CD4-positive, alpha-beta T cell treated with Interleukin-2 at 100 ng/mL for 4 hours (primary cell): ENCODE data around the gene CCDC66.
"Not testable (repeated sequence)": the region's sequence is repeated elsewhere in the genome, so short reads cannot be mapped to it uniquely, and the experiment has no call there.

Experiments used
- DNase-seq: peaks from one replicate; pipeline ENCODE4 v3.0.0-alpha.2; 2020; ENCODE audit warnings: low spot score

CCDC66 gene

DNA sequence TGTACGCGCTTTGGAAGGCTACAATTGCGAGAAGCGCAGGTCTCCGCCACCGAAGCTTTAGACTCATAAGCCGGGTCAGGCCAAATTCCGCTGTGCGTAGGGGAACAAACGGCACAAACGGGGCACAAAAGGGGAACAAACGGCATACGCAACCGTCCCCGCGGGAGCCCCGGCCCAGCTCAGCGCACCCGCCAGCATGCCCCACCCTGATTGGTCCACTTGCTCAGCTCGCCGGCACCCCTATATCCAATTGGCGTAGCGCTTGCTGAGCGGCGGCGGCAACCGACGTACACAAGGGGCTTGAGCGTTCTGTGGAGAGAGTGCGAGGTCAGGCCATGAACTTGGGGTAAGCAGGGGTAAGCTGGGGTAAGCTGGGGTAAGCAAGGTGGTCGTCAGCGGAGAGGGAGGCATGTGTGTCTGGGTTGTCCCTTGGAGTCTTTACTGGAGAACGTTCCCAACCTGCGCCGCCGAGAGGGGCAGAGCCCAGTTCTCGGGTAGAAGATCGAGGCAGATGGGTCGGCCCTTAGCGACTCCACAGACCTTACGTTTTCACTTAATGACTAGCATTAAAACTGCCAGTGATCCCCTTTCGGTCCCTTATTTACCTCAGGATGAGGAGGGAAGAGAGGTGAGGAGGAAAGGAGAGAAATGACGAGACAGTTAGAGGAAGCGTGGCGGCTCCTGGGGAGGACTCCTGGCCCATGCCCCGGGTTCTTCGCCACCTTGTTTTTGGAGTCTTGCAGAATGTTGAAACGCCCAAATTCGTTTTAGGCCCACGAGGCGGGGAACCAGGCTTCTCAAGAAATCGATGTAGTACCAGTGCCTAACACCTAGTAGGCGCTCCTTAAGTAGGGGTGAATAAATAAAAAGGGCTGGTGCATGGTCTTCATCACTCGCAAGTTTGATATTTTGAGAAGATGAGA lies at the start of gene CCDC66:
Gene CCDC66, plus strand, starts transcription at position 268 of the 923 bp plus-strand sequence. Its CDS starts 68 bp downstream, at position 336.
- DNase-seq: peak; percentile 95

- DNase-seq: no peak
Observed at GRCh38 chr3:56519641-56520040, 37.3 kb upstream of the CCDC66 start.

DNA sequence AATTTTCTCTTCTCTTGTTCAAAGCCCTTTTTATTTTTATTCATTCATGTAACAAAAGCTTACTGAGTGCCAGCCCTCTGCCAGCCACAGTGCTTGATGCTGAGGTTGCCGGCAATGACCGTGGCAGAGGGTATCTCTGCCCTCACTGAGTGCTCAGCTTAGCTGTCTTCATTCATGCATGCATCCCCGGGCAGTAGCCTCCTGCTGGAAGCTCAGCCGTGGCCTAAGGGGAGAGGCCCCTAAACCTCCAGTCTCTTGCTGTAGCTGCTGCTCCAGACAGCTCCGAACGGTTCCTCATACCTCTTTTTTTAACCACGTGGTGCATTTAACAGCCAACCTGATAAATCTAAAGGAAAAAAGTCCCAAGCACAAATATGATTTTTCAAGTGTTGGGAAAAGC lies 34.6 kb upstream of the CCDC66 start:
- no peak for DNase-seq

- no peak for DNase-seq
Observed at GRCh38 chr3:56525291-56525690, 31.7 kb upstream of the CCDC66 start.

DNA sequence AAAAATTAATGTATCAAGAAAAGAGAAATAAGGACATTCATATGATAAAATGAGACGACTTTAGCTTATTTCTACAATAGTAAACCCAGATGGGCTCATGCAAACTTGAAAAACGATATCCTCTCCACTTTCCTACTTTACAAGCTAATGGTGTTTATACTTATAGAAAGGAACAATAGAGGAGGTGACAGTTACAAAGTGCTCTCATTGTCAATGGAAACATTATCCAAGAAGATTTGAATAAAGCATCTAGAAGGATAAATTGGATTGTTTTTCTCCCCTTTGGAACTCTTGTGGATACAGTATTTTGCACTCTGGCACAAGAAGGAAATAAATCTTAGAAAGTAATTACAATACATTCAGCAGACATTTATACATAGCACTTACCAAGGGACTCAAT lies 20.2 kb upstream of the CCDC66 start:
- no peak for DNase-seq

DNA sequence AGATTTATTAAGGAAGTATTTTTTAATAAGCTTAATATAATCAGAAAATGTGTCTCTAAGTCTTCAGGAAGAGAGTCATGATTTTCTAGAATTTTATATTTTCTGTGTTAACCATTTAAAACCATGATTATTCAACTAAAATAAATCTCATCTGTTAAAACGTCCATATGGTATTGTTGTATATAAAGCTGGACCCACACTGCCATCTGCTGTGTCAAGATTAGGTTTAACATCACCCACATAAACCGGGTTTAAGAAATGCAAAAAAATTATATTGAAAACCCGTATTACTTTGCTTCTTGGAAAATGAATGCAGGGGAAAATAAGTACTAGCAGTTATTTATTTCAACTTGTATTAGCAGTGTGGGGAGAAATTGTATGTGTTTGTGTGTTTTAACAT lies 9.5 kb upstream of the CCDC66 start:
- no peak for DNase-seq

GRCh38 chr3:56557831-56558170 lies 826 bp downstream of the CCDC66 start:
- DNase-seq: no peak

- DNase-seq: no peak
Observed at GRCh38 chr3:56573501-56573900, 16.5 kb downstream of the CCDC66 start.

GRCh38 chr3:56581941-56582340 lies 25.0 kb downstream of the CCDC66 start:
- DNase-seq: not testable (repeated sequence)

DNA sequence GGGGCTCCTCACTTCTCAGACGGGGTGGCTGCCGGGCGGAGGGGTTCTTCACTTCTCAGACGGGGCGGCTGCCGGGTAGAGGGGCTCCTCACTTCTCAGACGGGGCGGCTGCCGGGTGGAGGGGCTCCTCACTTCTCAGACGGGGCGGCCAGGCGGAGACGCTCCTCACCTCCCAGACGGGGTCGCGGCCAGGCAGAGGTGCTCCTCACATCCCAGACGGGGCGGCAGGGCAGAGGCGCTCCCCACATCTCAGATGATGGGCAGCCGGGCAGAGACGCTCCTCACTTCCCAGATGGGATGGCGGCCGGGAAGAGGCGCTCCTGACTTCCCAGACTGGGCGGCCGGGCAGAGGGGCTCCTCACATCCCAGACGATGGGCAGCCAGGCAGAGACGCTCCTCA lies 27.3 kb downstream of the CCDC66 start:
- DNase-seq: not testable (repeated sequence)

- no peak for DNase-seq
Observed at GRCh38 chr3:56590814-56591213, 33.8 kb downstream of the CCDC66 start.

DNA sequence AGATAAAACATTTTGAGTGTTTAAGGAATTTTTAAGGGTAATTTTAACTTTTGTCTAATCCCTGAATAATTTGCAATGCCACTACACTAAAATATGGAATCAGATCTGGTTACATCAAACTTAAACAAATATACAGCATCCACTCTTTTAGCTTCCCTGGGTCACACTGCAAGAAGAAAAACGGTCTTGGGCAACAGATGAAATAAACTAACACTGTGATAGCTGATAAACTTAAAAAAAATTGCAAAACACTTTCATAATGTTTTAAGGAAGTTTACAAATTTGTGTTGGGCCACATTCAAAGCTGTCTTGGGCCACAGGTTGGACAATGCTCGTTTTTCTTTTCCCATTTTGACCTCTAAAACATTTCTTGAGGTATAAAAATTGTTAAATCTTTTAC lies 34.3 kb downstream of the CCDC66 start:
- DNase-seq: no peak

- DNase-seq: peak; percentile 72
Observed at GRCh38 chr3:56593455-56594158, 36.6 kb downstream of the CCDC66 start.

- no peak for DNase-seq
Observed at GRCh38 chr3:56595975-56596840, 39.2 kb downstream of the CCDC66 start.

- DNase-seq: not testable (repeated sequence)
Observed at GRCh38 chr3:56608479-56608878, 51.5 kb downstream of the CCDC66 start.

GRCh38 chr3:56610669-56611335 lies 53.8 kb downstream of the CCDC66 start:
- no peak for DNase-seq

DNA sequence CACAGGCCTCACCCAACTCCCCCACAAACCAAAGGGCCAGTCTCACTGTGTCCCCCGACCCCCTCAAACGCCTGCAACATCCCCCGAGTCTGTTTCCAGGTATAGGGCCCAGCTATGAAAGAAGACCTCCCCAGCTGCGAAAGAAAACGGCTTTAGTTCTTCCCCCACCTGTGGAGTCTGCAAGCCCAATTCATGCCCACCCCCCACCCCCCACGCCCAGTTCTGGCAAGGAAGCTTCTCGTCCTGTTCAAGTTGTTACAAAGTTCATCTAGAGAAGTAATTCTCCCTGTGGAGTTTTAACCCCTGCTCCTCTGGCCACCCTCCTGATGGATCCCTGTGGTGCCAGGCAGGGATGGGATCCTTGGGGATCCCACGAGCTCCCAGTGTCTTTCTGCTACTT lies 54.4 kb downstream of the CCDC66 start:
- no peak for DNase-seq

DNA sequence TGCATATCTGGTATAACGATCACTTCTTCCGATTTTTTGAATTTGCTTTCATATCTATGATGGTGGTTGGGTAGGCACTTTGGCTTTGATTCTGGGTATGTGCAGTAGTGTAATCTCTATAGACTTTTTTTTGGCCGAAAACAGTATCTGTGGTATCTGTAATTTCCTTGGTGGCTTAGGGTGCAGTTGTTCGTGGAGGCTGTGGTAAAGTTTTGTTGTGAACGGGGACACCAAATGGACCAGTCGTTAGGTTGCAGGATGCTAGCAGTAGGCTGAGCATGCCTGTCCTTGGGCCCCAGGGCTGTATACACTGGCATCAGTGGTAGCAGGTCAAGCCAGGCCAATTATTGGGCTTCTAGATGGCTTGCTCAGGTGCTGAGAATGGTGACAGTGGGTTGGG lies 55.2 kb downstream of the CCDC66 start:
- DNase-seq: no peak

GRCh38 chr3:56613016-56613415 lies 56.0 kb downstream of the CCDC66 start:
- no peak for DNase-seq

- no peak for DNase-seq
Observed at GRCh38 chr3:56616478-56617006, 59.6 kb downstream of the CCDC66 start.

DNA sequence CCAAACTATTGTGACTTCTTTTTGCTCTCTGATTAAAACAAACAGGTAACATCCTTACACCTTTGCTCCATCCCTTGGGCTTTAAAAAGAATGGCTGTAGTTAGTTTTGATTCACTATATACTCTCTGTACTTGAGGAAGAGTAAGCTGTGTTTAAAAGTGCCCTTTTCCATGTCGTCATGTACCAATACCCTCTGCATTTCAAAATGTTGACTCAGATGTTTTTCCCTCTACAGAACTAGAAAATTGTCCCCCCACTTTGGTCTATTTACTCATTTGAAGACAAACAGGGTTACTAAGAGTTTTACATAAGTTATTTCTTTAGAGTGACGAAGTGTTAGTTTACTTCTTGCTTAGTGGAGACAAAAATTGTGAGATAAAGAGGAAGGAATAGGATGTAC lies 63.4 kb downstream of the CCDC66 start:
- no peak for DNase-seq

GRCh38 chr3:56621681-56622080 lies 64.7 kb downstream of the CCDC66 start:
- no peak for DNase-seq
